ENCODE results near the gene SH3BP1. TPM values are rescaled to one million over a fixed set of nuclear protein-coding genes. Genes with fewer than 3 reads are reported as not detected.
A peak's percentile ranks its signal among the peaks of the same experiment; 100 is the strongest.

The SH3BP1 gene
- total RNA-seq, 1 donor from 2014 or later, result 88.4 TPM

GRCh38 chr22:37610480-37611129 is 28.9 kb upstream of the SH3BP1 start:
- peaks cover 8% of the 10 kb centered on the region for H3K27me3 Mint-ChIP-seq
- ATAC-seq (ENCODE audit: low read depth) (no peak), DNase-seq (no peak)
- H3K4me3 Mint-ChIP-seq, result peak overlapping the region; percentile 90
- no peak for TF ChIP-seq CTCF (IDR thresholded peaks at IDR 0.05)
- POLR2A ChIA-PET, result interaction anchor here (2.9 to 5.9 kb wide), 9 partner anchors 8 to 125 kb away, joined by 17 to 104 read pairs (median 54); partner anchors contain the start of genes LGALS1, MFNG and PDXP
- peak overlapping the region; percentile 66 for H3K27ac Mint-ChIP-seq
- CTCF ChIA-PET, result interaction anchor here (1.4 to 4.8 kb wide), 3 partner anchors 15 to 26 kb away, joined by 3 to 26 read pairs (median 6); no protein-coding TSS in a partner anchor
- intact Hi-C loops (cut with micrococcal nuclease), result no loop called here
- no peaks in the 10 kb centered on the region for H3K9me3 Mint-ChIP-seq
- peaks cover 41% of the 10 kb centered on the region for H3K4me1 Mint-ChIP-seq
- peaks cover 12% of the 10 kb centered on the region for H3K36me3 Mint-ChIP-seq (ENCODE audit: low read depth)

DNA sequence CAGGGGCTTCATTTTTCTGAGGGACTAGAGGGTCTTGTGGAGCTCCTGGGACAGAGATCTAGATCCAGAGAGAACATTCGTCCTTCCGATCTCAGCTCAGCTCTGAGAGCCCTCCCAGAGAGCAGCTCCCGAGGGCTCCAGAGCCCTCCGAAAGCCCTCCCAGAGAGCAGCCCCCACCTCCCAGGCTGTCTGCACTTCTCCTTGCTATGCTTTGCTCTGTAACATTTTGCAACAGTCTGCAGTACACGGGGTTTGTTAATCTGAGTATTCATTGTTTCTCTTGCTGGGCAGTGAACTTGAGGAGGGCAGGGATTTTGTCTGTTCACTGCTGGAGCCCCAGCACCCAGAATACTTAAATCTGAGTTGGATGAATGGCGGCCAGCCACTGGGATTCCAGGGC is 28.3 kb upstream of the SH3BP1 start:
- peaks cover 18% of the 10 kb centered on the region for H3K36me3 Mint-ChIP-seq (ENCODE audit: low read depth)

DNA sequence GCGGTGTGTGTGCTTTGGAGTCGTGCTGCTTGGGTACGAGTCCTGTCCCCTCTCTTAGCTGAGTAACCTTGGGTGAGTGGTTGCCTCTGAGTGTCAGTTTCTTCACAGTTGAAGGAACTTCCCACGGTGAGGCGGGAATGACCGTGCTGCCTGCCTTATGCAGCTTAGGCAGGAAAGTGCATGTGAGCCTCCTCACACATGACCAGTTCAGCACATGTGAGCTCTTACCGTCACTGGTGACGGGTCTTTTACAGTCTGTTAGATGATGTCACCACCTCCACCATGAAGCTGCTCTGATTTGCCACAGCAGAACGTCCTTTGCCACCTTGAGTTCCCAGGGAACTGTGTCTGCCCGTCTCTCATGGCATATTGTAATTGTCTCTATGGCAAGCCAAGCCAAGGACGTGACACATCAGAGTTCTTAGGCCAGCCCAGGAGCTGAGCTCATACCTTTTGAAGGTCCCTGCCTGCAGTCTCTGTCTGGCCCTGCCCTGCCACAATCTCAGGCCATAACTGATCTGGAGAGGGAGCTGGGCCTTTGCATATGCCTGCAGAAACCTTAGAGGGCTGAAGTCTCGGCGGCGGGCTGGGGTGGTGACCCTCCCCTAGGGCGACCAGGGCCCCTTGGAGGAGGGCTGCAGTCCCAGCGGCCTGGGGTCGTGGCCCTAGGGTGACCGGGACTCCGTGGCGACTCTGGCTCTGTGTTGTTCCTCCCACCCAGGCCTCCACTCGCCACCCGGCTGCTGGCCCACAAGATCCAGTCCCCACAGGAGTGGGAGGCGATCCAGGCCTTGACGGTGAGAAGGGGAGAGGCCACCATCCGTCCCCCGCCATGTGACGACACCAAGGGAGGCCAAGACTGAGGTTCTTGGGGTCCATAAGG is 23.0 kb upstream of the SH3BP1 start:
- Mint-ChIP-seq H3K27me3 (no peaks in the 10 kb centered on the region), H3K36me3 (ENCODE audit: low read depth) (peaks cover 57% of the 10 kb centered on the region), H3K9me3 (no peaks in the 10 kb centered on the region), H3K27ac (peak overlapping the region; percentile 30), H3K4me3 (no peak overlapping the region), H3K4me1 (peaks cover 25% of the 10 kb centered on the region)
- TF ChIP-seq CTCF (IDR thresholded peaks at IDR 0.05), result no peak
- ChIA-PET POLR2A (interaction anchor here (6.0 kb wide), 1 partner anchor 8 kb away, joined by 54 read pairs; the partner anchor contains the start of gene GGA1), CTCF (interaction anchor here (0.8 to 1.6 kb wide), 4 partner anchors 8 to 65 kb away, joined by 3 to 8 read pairs (median 4); partner anchors contain the start of gene GGA1)
- peak; percentile 47 for ATAC-seq (ENCODE audit: low read depth)
- intact Hi-C loops (cut with micrococcal nuclease), result no loop called here
- no peak for DNase-seq

More for the DNA sequence above, 28.3 kb upstream of the SH3BP1 start:
- ChIA-PET POLR2A (interaction anchor here (0.6 to 5.9 kb wide), 5 partner anchors 15 to 338 kb away, joined by 3 to 104 read pairs (median 78); partner anchors contain the start of gene LGALS1), CTCF (interaction anchor here (1.1 to 1.7 kb wide), 2 partner anchors 32 to 70 kb away, joined by 3 to 6 read pairs; no protein-coding TSS in a partner anchor)
- no peak for TF ChIP-seq CTCF (IDR thresholded peaks at IDR 0.05)
- ATAC-seq (ENCODE audit: low read depth) (no peak), DNase-seq (no peak)
- peaks cover 3% of the 10 kb centered on the region for H3K27me3 Mint-ChIP-seq
- no peak overlapping the region for H3K4me3 Mint-ChIP-seq
- peaks cover 43% of the 10 kb centered on the region for H3K4me1 Mint-ChIP-seq
- H3K9me3 Mint-ChIP-seq, result no peaks in the 10 kb centered on the region
- intact Hi-C loops (cut with micrococcal nuclease), result no loop called here
- H3K27ac Mint-ChIP-seq, result peak overlapping the region; percentile 66

- ATAC-seq (ENCODE audit: low read depth), result no peak
- ChIA-PET CTCF (interaction anchor here (1.5 to 1.8 kb wide), 4 partner anchors 8 to 25 kb away, joined by 5 to 11 read pairs (median 6); partner anchors contain the start of gene GGA1), POLR2A (interaction anchor here (4.4 to 6.0 kb wide), 2 partner anchors 9 to 15 kb away, joined by 32 to 54 read pairs; partner anchors contain the start of gene GGA1)
- no peaks in the 10 kb centered on the region for H3K9me3 Mint-ChIP-seq
- peaks cover 26% of the 10 kb centered on the region for H3K4me1 Mint-ChIP-seq
- no peak for TF ChIP-seq CTCF (IDR thresholded peaks at IDR 0.05)
- intact Hi-C loops (cut with micrococcal nuclease), result no loop called here
- H3K4me3 Mint-ChIP-seq, result no peak overlapping the region
- H3K27me3 Mint-ChIP-seq, result no peaks in the 10 kb centered on the region
- H3K27ac Mint-ChIP-seq, result peak overlapping the region; percentile 83
- H3K36me3 Mint-ChIP-seq (ENCODE audit: low read depth), result peaks cover 64% of the 10 kb centered on the region
- DNase-seq, result no peak
These were observed 22.0 kb upstream of the SH3BP1 start for GRCh38 chr22:37617431-37617830.
